Right ventricle myocardium superior (tissue), 1 donor: ENCODE measurements around the gene INTS1. TPM values are rescaled to one million over a fixed set of nuclear protein-coding genes. Genes with fewer than 3 reads are reported as not detected.
"Not testable (repeated sequence)": the region's sequence is repeated elsewhere in the genome, so short reads cannot be mapped to it uniquely, and the experiment has no call there.

ENCODE experiments used
- ATAC-seq: fragments of 200-7000 bp; cut with Tn5 transposase; one replicate; pipeline ENCODE4 v1.9.1; 2020; ENCODE audit warnings: mild to moderate bottlenecking; ENCODE audit not compliant: poor library complexity
- DNase-seq: peaks from one replicate; pipeline ENCODE4 v3.0.0-alpha.2; 2020
- intact Hi-C: fragments of 100-400 bp; cut with DNase I; formaldehyde crosslinking; loops from one replicate; pipeline ENCODE4 v1.11.2; 2022
- total RNA-seq: library from RNA; stranded (reverse); fragmentation: NEBNext Ultra II Directional; extraction: Animal tissue kit (Norgen Biotek cat#: 25700); gene quantifications from one replicate; pipeline ENCODE4 v1.2.1, GENCODE V29; 2021
- donor health status: DM: no; HTN: yes; CAD: no; lungs with severe emphysema.

INTS1 gene
- total RNA-seq, 1 donor from 2014 or later: 29.2 TPM

GRCh38 chr7:1457949-1458682 lies 46.1 kb downstream of the INTS1 start:
- intact Hi-C loops: no loop called here
- ATAC-seq (no peak), DNase-seq (no peak)

DNA sequence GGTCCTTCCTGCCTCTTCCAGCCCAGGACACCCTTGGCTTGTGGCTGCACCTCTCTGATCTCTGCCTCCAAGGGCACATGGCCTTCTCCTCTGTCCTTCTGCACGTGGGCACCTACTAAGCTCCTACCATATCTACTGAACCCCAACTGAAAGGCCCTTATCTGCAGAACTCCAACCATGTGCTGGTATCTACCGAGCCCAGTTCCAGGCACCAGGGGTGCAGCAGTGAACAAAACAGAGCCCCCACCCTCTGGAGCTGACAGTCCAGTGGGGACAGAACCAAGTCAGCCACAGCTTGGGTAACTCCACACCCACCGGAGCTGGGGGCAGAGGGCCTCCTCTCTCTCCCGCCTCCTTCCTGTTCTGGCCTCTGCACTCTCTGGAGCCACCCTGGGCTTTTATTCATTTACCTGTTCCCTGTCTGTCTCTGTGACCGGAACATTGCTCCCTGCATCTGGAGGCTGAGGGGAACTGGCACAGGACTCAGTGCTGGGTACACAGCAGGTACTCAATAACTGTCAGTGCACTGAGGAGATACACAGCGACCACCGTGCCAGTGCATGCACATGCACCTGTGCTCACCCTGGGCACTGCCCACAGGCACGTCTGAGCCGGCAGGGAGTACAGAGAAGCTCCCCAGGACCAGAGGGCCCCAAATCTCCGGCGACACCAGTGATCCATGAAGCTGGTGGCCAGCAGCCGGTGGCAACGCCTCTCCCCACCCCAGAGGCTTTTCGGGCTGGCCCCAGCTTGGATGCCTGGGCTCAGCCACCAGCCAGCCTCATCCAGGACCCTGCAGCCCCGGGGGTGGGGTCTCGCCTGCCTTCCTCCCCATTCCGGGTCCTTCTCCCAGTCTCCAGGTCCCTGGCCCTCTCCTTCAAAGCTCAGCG lies 46.9 kb downstream of the INTS1 start:
- DNase-seq (no peak), ATAC-seq (no peak)
- intact Hi-C loops: no loop called here

DNA sequence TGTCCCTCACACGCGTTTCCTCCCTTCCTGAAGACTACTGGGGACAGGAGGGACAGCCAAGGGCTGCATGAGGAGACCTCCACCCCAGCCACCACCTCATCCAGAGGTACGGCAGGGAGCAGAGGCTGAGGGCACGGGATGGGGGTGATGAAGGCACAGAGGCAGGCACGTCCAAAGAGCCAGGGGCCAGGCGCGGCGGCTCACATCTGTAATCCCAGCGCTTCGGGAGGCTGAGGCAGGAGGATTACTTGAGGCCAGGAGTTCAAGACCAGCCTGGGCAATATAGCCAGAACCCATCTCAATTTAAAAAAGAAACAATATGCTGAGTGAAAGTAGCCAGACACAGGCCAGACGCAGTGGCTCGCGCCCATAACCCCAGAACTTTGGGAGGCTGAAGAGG lies 48.2 kb downstream of the INTS1 start:
- intact Hi-C loops: no loop called here
- ATAC-seq (no peak), DNase-seq (no peak)

- DNase-seq: no peak
- no peak for ATAC-seq
- intact Hi-C loops: no loop called here
Measured at GRCh38 chr7:1455241-1455939, 48.8 kb downstream of the INTS1 start.

DNA sequence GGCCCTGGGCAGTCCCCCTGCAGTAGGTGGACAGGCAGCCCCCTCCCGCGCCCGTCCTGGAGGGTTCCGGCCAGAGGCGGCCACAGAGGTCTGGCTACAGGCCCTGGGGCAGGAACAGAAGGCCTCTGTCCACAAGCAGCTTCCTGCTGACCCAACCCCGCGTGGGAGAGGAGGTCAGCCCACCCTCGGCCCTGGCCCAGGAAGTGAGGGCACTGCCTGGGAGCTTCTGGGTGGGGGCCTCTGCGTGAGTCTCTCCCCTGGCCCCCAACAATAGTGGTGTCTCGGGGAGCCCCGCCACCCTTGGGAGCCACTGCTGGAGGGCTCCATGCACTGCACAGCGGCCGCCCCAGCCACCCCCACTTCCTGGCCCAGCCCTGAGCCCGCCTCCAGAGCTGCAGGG lies 49.6 kb downstream of the INTS1 start:
- DNase-seq (peak; percentile 58), ATAC-seq (no peak)
- intact Hi-C loops: no loop called here

GRCh38 chr7:1452205-1452604 lies 52.0 kb downstream of the INTS1 start:
- intact Hi-C loops: no loop called here
- ATAC-seq: no peak
- DNase-seq: no peak

DNA sequence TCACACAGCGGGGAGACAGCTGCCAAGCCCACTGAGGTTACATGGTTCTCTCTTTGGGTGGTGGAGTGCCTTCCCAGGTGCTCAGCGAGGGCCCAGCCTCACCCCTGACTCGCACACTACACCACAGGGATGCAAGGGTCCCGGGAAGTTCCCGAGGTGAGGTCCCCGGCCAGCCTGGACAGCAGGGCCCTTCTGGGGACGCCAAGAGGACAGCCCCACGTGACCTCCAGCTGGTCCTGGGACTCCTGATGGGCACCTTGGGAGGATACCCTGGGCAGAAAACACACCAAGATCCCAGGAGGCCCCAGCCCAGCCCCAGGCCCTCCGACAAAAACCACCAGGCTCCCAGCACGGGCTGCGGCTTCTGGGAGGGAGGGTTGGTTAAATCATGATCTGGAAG lies 53.2 kb downstream of the INTS1 start:
- ATAC-seq (no peak), DNase-seq (no peak)
- intact Hi-C loops: no loop called here

DNA sequence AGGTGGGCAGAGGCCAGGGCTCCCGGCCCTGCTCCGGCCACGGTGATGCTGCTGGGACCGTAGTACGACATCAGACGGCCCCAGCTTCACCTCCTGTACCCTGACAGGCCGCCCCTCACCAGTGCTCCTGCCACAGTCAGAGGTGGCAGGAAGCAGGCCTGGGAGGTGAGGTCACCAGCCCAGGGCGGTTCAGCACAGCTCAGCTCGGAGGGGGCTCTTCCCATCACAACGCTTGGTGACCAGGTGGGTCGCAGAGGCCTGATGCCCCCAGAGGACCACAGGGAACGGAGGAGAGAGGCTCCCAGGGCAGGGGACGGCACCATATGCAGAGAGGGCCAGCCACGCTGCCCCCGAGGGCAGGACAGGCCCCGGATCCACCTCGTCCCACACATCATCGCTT lies 53.8 kb downstream of the INTS1 start:
- intact Hi-C loops: no loop called here

GRCh38 chr7:1449951-1450350 lies 54.2 kb downstream of the INTS1 start:
- no peak for ATAC-seq
- DNase-seq: no peak
- intact Hi-C loops: no loop called here

More for the DNA sequence above, 53.8 kb downstream of the INTS1 start:
- ATAC-seq (no peak), DNase-seq (no peak)

- DNase-seq: no peak
- intact Hi-C loops: no loop called here
- ATAC-seq: no peak
Measured at GRCh38 chr7:1449501-1449900, 54.7 kb downstream of the INTS1 start.

- intact Hi-C loops: no loop called here
- ATAC-seq: no peak
- DNase-seq: no peak
Measured at GRCh38 chr7:1448958-1449357, 55.2 kb downstream of the INTS1 start.

DNA sequence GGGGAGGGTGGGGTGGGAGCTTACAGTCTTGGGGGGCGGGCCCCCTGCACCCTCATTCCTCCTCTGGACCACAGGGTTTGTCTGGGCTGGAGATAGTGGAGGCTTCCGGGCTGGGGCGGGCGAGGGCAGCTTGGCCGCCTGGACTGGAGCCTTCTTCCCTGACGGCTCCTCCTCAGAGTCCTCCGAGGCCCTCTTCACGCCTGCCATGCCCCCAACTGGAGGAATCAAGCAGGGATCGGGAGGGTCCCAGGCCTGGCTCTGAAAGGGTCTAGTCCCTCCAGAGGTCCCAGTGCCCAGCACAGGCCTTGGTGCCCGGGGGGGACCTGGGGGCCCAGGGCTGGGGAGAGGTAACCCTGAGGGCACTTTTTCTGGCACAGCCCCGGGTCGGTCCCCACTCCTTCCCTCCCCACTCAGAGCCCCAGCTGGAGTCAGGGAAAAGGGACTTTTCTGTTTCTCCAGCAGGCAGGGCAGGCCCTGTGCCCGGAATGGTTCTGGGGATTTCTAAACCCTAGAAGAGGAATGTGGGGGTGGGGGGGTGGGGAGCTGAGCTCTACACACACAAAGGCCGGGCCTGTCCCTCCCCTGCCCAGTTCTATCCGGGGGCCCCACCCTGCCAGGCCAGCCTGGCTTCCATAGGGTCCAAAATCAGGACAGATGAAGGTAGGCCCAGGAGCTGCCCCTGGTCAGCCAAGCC lies 56.5 kb downstream of the INTS1 start:
- no peak for ATAC-seq
- DNase-seq: no peak
- intact Hi-C loops: no loop called here

- ATAC-seq: no peak
- no peak for DNase-seq
Measured at GRCh38 chr7:1447112-1447511, 57.1 kb downstream of the INTS1 start.

DNA sequence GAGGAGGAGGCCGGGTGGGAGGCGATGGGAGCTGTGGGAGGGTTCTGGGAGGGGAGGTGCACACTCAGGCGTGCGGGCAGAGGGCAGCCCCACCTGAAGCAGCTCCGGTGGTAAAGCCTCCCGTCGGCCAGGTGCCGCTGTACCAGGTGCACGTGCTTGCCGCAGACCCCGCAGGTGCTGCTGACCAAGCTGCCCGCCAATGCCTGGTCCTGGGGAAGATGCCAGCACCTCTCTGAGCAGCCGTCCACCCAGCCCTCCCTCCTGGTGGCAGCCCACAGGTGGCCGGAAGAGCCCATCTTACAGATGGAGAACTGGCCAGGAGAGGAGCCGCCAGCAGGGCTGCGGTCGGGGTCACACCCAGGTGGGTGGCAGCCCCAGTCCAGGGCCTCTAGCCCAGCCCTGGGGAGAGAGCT lies 57.6 kb downstream of the INTS1 start:
- DNase-seq (no peak), ATAC-seq (no peak)
- intact Hi-C loops: no loop called here

More at GRCh38 chr7:1447112-1447511, 57.1 kb downstream of the INTS1 start:
- intact Hi-C loops: no loop called here

DNA sequence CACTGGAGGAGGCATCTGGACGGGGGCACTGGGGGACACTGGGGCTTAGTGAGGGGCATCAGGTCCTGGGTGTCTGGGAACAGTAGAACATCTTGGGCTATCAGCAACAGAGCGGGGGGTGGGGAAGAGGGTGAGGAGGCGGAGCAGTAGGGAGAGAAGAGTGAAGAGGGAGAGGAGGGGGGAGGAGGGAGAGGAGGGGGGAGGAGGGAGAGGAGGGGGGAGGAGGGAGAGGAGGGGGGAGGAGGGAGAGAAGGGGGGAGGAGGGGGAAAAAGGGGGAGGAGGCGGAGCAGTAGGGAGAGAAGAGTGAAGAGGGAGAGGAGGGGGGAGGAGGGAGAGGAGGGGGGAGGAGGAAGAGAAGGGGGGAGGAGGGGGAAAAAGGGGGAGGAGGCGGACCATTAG lies 58.2 kb downstream of the INTS1 start:
- ATAC-seq, intact Hi-C loops, DNase-seq: not testable (repeated sequence)

DNA sequence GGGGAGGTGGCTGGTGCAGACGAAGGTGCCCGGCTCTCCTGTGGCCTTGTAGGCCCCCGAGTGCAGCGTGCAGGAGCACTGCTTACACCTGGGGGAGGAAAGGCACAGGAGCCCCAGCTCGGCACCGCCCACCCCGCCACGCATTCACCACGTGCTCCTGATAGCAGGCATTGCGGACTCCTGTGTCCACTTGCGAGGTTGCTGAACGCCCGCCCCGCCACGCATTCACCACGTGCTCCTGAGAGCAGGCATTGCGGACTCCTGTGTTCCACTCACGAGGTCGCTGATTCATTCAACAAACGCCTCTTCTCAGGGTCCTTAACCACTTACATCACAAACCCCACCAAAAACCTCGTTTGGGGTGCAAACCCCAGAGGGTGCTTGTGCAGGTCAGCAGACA lies 58.8 kb downstream of the INTS1 start:
- ATAC-seq (no peak), DNase-seq (no peak)
- intact Hi-C loops: no loop called here

DNA sequence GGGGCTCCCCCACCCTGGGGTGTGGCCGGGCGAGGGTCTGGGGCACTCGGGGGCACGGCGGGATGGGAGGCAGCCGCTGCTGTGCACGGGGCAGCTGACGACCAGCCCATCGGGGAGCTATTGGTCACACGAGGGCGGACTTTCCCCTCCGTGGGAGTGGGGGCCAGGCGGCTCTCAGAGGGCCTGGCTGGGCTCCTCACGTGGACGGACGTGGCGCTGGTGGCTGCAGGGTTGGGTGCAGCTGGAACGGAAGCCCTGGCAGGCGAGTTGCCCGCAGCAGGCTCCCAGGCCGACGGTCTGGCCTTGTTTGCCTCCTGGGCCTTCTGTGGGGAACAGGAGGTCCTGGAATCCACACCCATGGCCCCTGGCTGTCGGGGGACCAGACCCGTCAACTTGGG lies 59.3 kb downstream of the INTS1 start:
- no peak for DNase-seq
- intact Hi-C loops: no loop called here
- ATAC-seq: no peak

GRCh38 chr7:1444214-1444924 lies 59.8 kb downstream of the INTS1 start:
- intact Hi-C loops: no loop called here
- no peak for DNase-seq
- ATAC-seq: no peak
